Daoy (cell line): ENCODE data around the gene SLC25A29. TPM values are rescaled to one million over a fixed set of nuclear protein-coding genes. Genes with fewer than 3 reads are reported as not detected.
A peak's percentile ranks its signal among the peaks of the same experiment; 100 is the strongest.

Source experiments
- DNase-seq: peaks from one replicate; pipeline ENCODE4 v3.0.0-alpha.2; 2015; ENCODE audit warnings: low read depth
- total RNA-seq: library from RNA; depleted of rRNA; stranded (reverse); fragments of >200 nt; shearing (Covaris generic); gene quantifications from 2 replicates; pipeline ENCODE4 v1.2.3, GENCODE V29; 2014

Gene SLC25A29
- total RNA-seq, 1 experiment from 2014 or later = 34.7 TPM

- no peak for DNase-seq
These were observed 25.9 kb upstream of the SLC25A29 start for GRCh38 chr14:100332071-100332639.

- no peak for DNase-seq
These were observed 24.2 kb upstream of the SLC25A29 start for GRCh38 chr14:100330388-100330931.

DNA sequence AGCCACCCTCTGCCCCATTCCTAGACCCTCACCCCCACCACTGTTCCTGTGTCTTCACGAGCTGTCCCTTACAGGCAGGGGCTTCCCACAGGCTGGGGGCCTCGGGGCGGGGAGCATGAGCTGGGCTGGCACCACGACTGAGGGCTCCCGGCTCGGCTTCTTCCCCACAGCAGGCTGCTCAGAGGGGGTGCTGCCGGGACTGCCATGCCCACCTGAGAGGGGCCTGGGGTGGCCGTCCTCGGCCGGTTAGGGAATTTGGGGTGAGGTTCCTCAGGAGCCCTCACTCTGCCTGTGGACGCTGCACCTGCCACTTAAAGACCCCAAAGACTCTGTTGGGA is 23.7 kb upstream of the SLC25A29 start:
- DNase-seq = no peak

- DNase-seq = no peak
These were observed 23.2 kb upstream of the SLC25A29 start for GRCh38 chr14:100329233-100330006.

- no peak for DNase-seq
These were observed 22.4 kb upstream of the SLC25A29 start for GRCh38 chr14:100328495-100329163.

GRCh38 chr14:100327128-100327527 is 20.9 kb upstream of the SLC25A29 start:
- DNase-seq = no peak

DNA sequence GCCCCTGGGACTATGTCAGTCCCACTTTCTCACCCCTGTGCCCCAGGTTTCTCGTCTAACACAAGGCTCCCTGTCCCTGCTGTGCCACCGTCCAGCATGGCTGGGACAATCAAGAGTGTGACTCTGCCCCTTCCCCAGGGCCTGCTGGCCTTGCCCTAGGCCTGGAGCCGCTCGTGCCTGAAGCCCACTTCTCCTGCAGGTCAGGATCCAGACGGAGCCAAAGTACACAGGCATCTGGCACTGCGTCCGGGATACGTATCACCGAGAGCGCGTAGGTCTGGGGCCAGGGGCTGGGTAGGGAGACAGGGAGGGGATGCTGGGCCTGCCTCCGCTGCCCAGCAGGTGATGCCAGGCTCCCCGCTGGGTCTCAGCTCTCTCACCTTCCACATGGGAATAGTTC is 19.7 kb upstream of the SLC25A29 start:
- DNase-seq = no peak

DNA sequence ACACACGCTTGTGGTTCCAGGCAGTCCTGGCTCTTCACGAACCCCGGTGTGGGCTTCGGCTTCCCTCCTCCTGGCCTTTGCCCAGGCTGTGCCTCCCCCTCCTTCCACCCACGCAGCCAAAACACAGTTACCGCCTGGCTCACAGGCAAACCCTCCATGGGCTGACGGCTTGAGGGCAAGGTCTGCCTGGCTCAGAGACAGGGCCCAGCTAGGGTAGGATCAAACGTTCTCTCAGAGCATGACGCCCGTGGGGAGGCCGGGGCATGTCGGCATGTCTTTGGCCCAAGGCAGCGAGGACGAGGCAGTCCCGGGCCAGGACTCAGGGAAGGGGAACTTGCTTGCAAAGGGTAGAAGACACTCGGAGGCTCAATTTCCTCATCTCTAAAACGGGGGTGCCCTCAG is 19.0 kb upstream of the SLC25A29 start:
- no peak for DNase-seq

- DNase-seq = no peak
These were observed 17.7 kb upstream of the SLC25A29 start for GRCh38 chr14:100323942-100324307.

DNA sequence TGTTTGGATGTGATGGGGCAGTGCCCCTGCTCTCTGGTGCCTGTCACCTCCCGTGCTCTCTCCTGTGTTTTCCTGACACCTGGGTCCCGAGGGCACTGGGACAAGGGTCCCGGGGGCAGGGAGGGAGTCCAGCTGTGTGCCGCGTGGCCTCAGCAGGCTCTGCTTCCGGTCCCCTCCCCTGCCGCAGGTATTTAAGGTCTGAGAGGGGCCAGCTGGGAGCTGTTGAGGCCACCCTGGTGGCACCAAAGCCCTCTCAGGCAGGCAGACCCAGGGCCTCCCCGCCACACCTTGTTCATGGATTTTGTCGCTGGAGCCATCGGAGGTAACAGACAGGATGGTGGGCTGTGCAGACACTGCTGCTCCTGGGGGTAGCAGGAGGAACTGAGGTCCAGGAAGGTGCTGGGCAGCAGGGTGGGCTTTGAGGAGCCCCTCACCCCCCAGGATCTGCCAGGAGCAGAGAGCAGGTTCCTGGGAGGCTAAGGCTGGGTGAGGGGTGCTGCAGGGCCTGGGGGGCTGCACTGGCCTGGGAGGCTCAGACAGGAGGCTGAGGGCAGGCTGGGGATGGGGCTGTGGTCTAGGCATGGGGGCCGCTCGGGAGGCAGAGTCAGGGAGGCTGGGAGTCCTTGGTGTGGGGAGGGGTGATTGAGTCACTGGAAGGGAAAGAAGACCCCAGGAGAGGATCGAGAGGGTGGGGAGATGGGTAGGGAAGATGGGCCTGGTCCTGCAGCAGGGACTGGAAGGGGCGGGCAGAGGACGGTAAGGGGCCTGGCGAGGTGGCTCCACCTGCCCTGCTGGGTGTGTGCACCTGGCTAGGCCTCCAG is 17.1 kb upstream of the SLC25A29 start, which contains the start of gene SLC25A47:
Gene SLC25A47, plus strand, starts transcription at position 219 of the 821 bp plus-strand sequence. Its CDS starts 76 bp downstream, at position 295.
- no peak for DNase-seq

DNA sequence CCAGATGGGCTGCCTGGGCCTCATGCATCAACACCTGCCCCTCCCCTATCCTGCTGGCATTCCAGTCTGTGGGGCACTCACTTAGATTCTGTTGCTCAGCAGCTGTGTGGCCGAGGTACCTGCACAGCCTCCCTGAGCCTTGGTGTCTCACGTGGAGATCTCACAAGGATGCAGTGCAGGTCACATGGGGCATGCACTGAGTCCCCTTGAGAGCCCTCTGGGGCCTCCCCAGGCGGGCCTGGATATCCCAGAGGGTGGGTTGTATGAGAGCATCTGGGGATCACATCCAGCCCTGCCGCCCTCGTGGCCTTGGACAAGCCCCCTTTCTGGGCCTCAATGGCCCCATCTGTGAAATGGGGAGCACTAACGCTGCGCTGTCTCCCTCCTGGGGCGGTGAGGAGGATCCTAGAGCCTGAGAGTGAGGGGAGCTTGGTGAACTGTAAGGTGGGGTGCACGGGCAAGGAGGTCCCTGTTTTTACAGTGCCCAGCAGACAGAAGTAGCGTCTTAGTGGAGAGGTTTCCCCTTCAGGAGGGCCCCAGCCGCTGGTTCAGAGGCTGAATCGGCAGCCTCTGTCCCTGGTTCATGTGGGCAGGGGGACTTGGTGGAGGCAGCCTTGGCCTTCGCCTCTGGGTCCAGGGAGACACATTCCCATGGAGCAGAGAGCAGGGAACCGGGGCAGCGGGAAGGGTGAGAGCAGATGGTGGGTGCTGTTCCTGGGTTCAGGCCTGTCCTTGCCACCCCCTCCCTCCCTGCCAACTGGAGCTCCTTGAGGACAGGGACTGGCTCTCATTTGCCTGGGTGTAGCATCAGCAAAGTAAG is 16.1 kb upstream of the SLC25A29 start:
- DNase-seq = no peak

- DNase-seq = no peak
These were observed 15.4 kb upstream of the SLC25A29 start for GRCh38 chr14:100321473-100322137.

GRCh38 chr14:100320157-100320856 is 14.1 kb upstream of the SLC25A29 start:
- no peak for DNase-seq

DNA sequence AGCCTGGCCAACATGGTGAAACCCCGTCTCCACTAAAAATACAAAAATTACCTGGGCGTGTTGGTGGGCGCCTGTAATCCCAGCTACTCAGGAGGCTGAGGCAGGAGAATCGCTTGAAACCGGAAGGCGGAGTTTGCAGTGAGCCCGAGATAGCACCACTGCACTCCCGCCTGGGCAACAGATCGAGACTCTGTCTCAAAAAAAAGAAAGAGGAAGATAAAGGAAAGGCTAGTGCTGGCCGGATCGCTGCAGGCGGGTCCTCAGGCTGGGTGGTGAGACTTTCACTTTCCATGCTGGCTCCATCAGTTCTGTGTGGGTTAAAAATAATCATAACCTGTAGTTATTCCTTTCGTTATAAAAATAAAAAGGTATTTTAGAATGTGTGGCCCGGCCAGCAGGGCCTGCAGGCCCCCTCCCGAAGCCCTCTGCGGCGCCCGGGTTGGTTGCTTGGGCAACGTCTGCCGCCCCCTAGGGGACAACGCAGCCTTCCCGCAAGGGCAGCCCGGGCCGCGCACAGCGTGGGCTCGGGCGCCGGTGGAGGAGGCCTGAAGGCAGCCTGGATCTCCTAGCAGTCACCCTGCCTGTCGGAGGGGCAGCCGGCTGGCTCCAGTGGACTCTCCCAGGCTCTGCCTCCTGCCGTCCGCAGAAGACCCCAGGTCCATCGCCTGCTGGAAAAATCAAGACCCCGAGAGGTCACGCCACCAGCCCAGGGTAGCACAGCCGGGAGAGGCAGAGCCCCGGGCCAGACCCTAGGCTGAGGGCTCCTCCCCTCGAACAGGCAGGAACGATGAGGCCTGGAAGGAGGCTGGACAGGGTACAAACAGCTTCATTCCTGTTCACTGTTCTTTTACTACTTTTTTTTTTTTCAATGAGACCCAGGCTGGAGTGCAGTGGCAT is 11.9 kb upstream of the SLC25A29 start:
- DNase-seq = peak; percentile 64

GRCh38 chr14:100317389-100317788 is 11.1 kb upstream of the SLC25A29 start:
- no peak for DNase-seq

DNA sequence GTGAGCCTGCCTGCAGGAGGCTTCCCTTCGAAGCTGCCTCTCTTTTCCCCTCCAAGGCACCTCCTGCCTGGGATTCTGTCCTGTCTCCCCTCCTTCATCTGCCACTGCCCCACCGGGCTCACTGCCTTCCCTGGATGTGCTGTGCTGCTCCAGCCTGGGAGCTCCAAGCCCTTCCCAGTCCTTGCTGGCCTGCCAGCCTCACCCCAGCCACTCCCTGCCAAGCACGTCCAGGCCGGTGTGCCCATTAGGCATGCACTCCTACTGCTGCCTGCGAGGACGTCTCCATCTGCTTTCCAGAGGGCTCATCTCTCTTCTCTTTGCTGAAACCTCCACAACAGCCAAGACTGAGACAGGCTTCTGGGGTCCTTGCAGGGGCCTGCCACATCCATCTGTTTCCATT is 8.5 kb upstream of the SLC25A29 start:
- no peak for DNase-seq

DNA sequence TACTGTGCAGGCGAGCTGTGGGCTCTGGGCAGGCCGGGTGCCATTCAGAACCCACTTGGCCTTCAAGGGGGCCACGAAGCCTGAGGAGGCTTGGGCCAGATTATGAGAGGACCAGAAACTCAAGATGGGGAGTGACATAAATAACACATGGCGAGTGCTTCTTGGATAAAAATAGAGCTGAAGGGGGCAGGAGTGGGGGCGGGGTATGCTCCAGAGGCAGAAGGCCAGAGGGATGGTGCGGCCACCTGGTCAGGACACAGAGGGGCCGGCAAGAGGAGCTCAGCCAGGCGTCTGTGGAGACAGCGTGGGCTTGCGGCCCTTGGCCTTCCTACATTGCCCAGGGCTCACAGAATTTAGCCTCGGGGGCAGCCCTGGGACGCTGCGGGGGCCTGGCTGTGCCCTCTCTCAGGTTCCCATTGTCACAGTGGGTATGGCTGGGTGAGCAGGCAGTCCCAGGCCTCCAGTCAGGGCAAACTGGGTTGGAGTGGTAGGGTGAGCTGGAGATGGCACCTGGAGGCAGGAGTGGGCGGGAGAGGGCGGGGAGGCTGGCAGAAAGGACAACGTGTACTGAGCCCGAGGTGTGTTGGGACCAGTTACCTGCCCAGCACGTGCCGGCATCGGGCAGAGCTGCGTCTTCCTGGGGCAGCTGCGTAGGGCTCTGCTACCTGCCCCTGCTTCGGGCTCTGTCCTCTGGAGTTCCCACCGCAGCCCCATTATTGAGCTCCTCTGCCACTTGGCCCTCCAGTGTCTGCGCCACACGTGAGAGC is 7.4 kb upstream of the SLC25A29 start:
- no peak for DNase-seq

GRCh38 chr14:100312877-100313400 is 6.7 kb upstream of the SLC25A29 start:
- no peak for DNase-seq
